Cerebellar nuclear complex (tissue), 1 donor: ENCODE results near the gene PEF1.

ENCODE experiments used
- DNase-seq, 2 experiments: peaks; one replicate each; lab custom pipeline; 2025; lab: John Stamatoyannopoulos, UW

Gene PEF1

GRCh38 chr1:31627930-31628559 is 16.6 kb downstream of the PEF1 start:
- peak in 1 of 2 experiments; percentile 64 for DNase-seq

GRCh38 chr1:31627301-31627929 is 17.3 kb downstream of the PEF1 start:
- peak in 1 of 2 experiments; percentile 31 for DNase-seq

- DNase-seq: no peak
Observed at GRCh38 chr1:31626223-31627207, 18.2 kb downstream of the PEF1 start.

GRCh38 chr1:31625561-31626222 is 19.0 kb downstream of the PEF1 start:
- no peak for DNase-seq

GRCh38 chr1:31624731-31625514 is 19.8 kb downstream of the PEF1 start:
- no peak for DNase-seq

GRCh38 chr1:31624309-31624708 is 20.4 kb downstream of the PEF1 start:
- no peak for DNase-seq

GRCh38 chr1:31623365-31623764 is 21.3 kb downstream of the PEF1 start:
- no peak for DNase-seq

GRCh38 chr1:31621847-31622730 is 22.6 kb downstream of the PEF1 start:
- DNase-seq: no peak

- no peak for DNase-seq
Observed at GRCh38 chr1:31621498-31621820, 23.2 kb downstream of the PEF1 start.

GRCh38 chr1:31620631-31621497 is 23.8 kb downstream of the PEF1 start:
- DNase-seq: no peak

GRCh38 chr1:31618916-31619846 is 25.5 kb downstream of the PEF1 start:
- no peak for DNase-seq

GRCh38 chr1:31617916-31618746 is 26.5 kb downstream of the PEF1 start:
- no peak for DNase-seq

- no peak for DNase-seq
Observed at GRCh38 chr1:31617218-31617915, 27.3 kb downstream of the PEF1 start, which contains the start of gene HCRTR1. TSS of gene HCRTR1 (plus strand) at chr1:31617689. CDS start at chr1:31619193, 1,504 bp downstream.

- DNase-seq: no peak
Observed at GRCh38 chr1:31615939-31616338, 28.7 kb downstream of the PEF1 start.

- no peak for DNase-seq
Observed at GRCh38 chr1:31615414-31615813, 29.3 kb downstream of the PEF1 start.

- DNase-seq: no peak
Observed at GRCh38 chr1:31614414-31615005, 30.2 kb downstream of the PEF1 start.
